Karpas-422 (cell line): ENCODE measurements around the gene TLR5. TPM values are rescaled to one million over a fixed set of nuclear protein-coding genes. Genes with fewer than 3 reads are reported as not detected.

ENCODE experiments used
- DNase-seq: peaks from one replicate; pipeline ENCODE4 v3.0.0-alpha.2; 2015
- H2AFZ ChIP-seq: fragments of 200-600 bp; sonication (generic); 2 replicates; pipeline ENCODE4 v1.6.1; 2014; ENCODE audit warnings: antibody characterized with exemption, low read length, mixed read lengths
- H3K27ac ChIP-seq: fragments of 200-600 bp; sonication (generic); 2 replicates; pipeline ENCODE4 v1.5.1; 2014; ENCODE audit warnings: mild to moderate bottlenecking, low read length, moderate library complexity
- H3K27me3 ChIP-seq: fragments of 200-600 bp; sonication (generic); 2 replicates; pipeline ENCODE4 v1.6.1; 2014; ENCODE audit warnings: low read length, mixed read lengths
- H3K36me3 ChIP-seq: fragments of 200-600 bp; sonication (generic); 2 replicates; pipeline ENCODE4 v1.6.1; 2014; ENCODE audit warnings: low read length, mixed read lengths; ENCODE audit not compliant: insufficient read depth
- H3K4me1 ChIP-seq: fragments of 200-600 bp; sonication (generic); 2 replicates; pipeline ENCODE4 v1.6.1; 2014; ENCODE audit warnings: mild to moderate bottlenecking, low read length, mixed read lengths
- H3K4me2 ChIP-seq: fragments of 200-600 bp; sonication (generic); 2 replicates; pipeline ENCODE4 v1.6.1; 2014; ENCODE audit warnings: low read length, low read depth, mild to moderate bottlenecking; ENCODE audit not compliant: poor library complexity, severe bottlenecking
- H3K4me3 ChIP-seq: fragments of 200-600 bp; sonication (generic); 2 replicates; pipeline ENCODE4 v1.5.1; 2014; ENCODE audit warnings: mild to moderate bottlenecking, antibody characterized with exemption, low read length, mixed read lengths
- H3K79me2 ChIP-seq: fragments of 200-600 bp; sonication (generic); 2 replicates; pipeline ENCODE4 v1.6.1; 2014; ENCODE audit warnings: mild to moderate bottlenecking, low read length, mixed read lengths
- H3K9ac ChIP-seq: fragments of 200-600 bp; sonication (generic); 2 replicates; pipeline ENCODE4 v1.6.0; 2014; ENCODE audit warnings: low read length
- H3K9me2 ChIP-seq: fragments of 200-600 bp; sonication (generic), shearing (Covaris generic); replicated peaks from 2 replicates; pipeline ENCODE4 v1.6.0; 2014; ENCODE audit warnings: mild to moderate bottlenecking, low read length, moderate library complexity; ENCODE audit not compliant: insufficient read depth
- H3K9me3 ChIP-seq: fragments of 300-700, 200-600 bp; sonication (generic); 2 replicates; pipeline ENCODE4 v1.6.1; 2014; ENCODE audit warnings: low read length, mixed read lengths
- H4K20me1 ChIP-seq: fragments of 200-600 bp; sonication (generic); 2 replicates; pipeline ENCODE4 v1.6.1; 2014; ENCODE audit warnings: mild to moderate bottlenecking, antibody characterized with exemption, low read length, low read depth; ENCODE audit not compliant: insufficient read depth
- total RNA-seq: library from RNA; depleted of rRNA; stranded (reverse); fragments of >200 nt; shearing (Covaris generic); gene quantifications from 2 replicates; pipeline ENCODE4 v1.2.3, GENCODE V29; 2014; ENCODE audit warnings: low replicate concordance; rRNA removed

Gene TLR5
- total RNA-seq, 1 experiment from 2014 or later, result not detected

DNA sequence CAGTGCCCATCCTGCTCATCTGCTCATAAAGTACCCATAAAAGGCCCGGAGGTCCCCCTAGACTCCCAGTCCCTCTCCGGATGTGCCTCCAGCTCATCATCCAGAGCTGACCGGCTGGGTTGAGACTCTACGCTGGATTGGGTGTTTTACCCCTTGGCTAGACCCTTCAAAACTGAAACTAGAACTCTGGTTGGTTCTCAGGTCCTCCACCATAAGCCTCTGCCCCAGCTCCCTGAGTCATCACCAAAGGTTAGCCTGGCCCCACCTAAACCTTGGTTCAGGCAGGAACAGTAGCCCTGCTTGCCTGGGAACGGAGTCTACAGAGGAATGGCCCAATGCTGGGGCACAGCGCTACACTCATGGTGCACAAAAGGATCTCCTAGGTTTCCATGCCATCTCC, 75.1 kb downstream of the TLR5 start:
- no peaks in the 10 kb centered on the region for H3K9me2 ChIP-seq
- no peak overlapping the region for H3K27ac ChIP-seq
- H3K9me3 ChIP-seq, result no peaks in the 10 kb centered on the region
- DNase-seq, result no peak
- H2AFZ ChIP-seq, result no peak overlapping the region
- no peak overlapping the region for H3K9ac ChIP-seq
- no peaks in the 10 kb centered on the region for H3K36me3 ChIP-seq
- H3K4me1 ChIP-seq, result no peaks in the 10 kb centered on the region
- no peaks in the 10 kb centered on the region for H3K79me2 ChIP-seq
- no peaks in the 10 kb centered on the region for H4K20me1 ChIP-seq
- no peaks in the 10 kb centered on the region for H3K27me3 ChIP-seq
- no peak overlapping the region for H3K4me3 ChIP-seq
- H3K4me2 ChIP-seq, result no peak overlapping the region

DNA sequence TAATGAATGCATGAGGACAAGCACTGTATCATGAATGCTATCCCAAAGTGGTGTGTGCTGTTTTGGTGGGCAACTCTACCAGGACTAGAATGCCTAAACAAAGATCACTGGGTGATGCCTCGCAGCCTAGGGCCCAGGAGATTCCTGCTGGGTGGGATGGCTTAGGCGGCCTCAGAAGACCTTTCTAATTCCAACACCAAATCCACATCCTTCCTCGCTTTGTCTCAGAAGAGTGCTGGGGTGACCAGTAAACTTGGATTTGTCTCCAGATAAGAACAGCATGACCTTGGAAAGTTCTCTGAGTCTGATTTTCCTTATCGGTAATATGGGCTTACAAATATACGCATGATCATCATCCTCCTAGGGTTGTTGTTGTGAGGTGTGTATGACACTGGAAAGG, 76.6 kb downstream of the TLR5 start:
- no peak overlapping the region for H3K9ac ChIP-seq
- H3K36me3 ChIP-seq, result no peaks in the 10 kb centered on the region

DNA sequence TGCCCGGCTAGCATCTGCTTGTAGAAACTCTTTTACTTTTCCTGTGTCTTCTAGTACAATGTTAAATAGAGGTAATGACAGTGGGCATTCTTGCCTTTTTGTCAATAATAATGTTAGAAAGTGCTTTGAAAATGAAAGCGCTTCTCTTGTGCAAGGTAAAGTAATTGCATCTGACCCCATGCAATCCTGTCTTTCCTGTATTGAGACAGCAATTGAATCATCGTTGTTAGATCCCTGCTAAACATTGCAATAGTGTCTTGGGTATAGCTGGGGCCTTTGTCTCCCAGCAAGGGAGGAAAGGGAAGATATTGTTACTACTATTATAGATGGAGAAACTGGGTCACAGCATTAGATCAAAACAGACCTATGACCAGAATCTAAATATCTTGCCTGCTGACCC, 80.9 kb downstream of the TLR5 start:
- Histone ChIP-seq H4K20me1 (no peaks in the 10 kb centered on the region), H2AFZ (no peak overlapping the region), H3K27ac (no peak overlapping the region), H3K9me3 (no peaks in the 10 kb centered on the region), H3K9me2 (no peaks in the 10 kb centered on the region), H3K27me3 (no peaks in the 10 kb centered on the region), H3K36me3 (no peaks in the 10 kb centered on the region), H3K4me1 (peaks cover 11% of the 10 kb centered on the region), H3K79me2 (no peaks in the 10 kb centered on the region), H3K4me3 (no peak overlapping the region), H3K4me2 (no peak overlapping the region), H3K9ac (no peak overlapping the region)
- DNase-seq, result no peak

More for the DNA sequence above, 76.6 kb downstream of the TLR5 start:
- no peak overlapping the region for H3K4me2 ChIP-seq
- H4K20me1 ChIP-seq, result no peaks in the 10 kb centered on the region
- no peaks in the 10 kb centered on the region for H3K27me3 ChIP-seq
- H3K4me1 ChIP-seq, result no peaks in the 10 kb centered on the region
- H2AFZ ChIP-seq, result no peak overlapping the region
- H3K4me3 ChIP-seq, result no peak overlapping the region
- no peak for DNase-seq
- H3K27ac ChIP-seq, result no peak overlapping the region
- no peaks in the 10 kb centered on the region for H3K9me3 ChIP-seq
- no peaks in the 10 kb centered on the region for H3K79me2 ChIP-seq
- no peaks in the 10 kb centered on the region for H3K9me2 ChIP-seq

DNA sequence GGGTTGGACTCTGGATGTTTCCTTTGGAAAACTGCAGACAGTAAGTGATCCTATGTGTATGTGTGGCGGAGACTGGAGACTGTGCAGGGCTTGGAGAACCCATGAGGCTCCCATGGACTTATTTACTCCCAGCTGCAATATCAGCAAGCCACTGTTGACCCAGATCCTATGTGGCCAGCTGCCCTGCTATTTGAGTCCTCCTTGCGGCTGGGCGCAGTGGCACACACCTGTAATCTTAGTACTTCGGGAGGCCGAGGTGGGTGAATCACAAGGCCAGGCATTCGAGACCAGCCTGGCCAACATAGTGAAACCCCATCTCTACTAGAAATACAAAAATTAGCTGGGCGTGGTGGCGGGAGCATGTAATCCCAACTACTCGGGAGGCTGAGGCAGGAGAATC, 83.5 kb downstream of the TLR5 start:
- Histone ChIP-seq H3K27ac (no peak overlapping the region), H3K36me3 (no peaks in the 10 kb centered on the region), H3K79me2 (no peaks in the 10 kb centered on the region), H3K9me2 (no peaks in the 10 kb centered on the region), H3K9me3 (no peaks in the 10 kb centered on the region), H3K4me3 (no peak overlapping the region), H2AFZ (no peak overlapping the region), H3K4me1 (peaks cover 11% of the 10 kb centered on the region), H4K20me1 (no peaks in the 10 kb centered on the region), H3K9ac (no peak overlapping the region), H3K27me3 (no peaks in the 10 kb centered on the region), H3K4me2 (no peak overlapping the region)
- DNase-seq, result no peak

Other genes with a start within 250 kb of the TLR5 start
- gene SUSD4, start 220.9 kb upstream of the TLR5 start, total RNA-seq, result 0.34 TPM in 1 of 2 replicates, not detected in the other